DMS114 treated with DMSO at 0.1 percent for 48 hours (cell line): ENCODE results near the gene MED12L.

ENCODE experiments used
- DNase-seq: peaks from one replicate; lab custom pipeline; 2025; ENCODE audit not compliant: unreplicated experiment; lab: John Stamatoyannopoulos, UW

MED12L gene

DNA sequence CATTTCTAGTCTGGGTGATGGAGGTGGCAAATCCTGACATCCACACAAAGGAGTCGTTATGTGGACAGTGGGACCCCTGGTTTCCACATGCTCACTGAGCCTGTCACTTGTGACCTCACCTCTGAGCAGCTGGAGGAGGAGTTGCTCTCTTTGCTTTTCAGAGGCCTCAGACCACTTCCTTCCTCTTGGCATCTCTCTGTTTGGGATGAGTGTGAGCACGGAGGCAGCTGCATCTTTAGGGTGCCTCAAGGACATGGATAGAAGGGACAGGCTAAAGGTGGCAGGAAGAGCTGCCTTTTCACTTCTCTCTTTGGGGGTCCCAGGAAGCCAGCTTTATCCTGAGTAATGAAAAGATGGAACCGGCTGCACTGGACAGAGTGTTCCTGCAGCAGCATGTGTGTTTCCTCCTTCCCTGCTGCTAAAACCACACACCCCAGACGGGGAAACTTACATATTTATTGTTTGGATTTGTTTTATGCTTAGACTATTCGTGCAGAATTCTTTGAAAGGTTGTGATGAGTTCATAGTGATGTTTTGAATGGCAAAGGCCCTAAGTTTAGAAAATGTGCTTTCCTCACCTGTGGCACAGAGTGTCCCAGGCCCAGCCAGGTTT is 85.8 kb downstream of the MED12L start:
- no peak for DNase-seq

DNA sequence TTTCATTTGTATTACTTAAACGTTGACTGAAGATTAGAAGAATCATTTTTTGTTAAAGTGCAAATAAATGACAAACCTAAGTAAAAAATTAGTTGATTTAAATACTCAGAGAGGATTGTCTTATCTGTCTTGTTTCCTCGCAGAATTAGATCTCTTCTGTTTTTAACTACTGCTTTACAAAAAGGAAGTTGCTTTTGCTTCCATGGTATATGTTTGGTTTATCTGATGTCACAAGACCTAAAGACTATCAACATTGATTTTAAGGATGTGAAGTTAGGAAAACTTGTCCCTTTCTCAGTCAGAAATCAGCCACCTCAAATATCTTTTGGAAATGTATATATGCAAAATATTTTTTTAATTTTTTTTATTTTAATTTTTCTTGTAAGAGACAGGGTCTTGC is 88.9 kb downstream of the MED12L start:
- DNase-seq, result no peak

DNA sequence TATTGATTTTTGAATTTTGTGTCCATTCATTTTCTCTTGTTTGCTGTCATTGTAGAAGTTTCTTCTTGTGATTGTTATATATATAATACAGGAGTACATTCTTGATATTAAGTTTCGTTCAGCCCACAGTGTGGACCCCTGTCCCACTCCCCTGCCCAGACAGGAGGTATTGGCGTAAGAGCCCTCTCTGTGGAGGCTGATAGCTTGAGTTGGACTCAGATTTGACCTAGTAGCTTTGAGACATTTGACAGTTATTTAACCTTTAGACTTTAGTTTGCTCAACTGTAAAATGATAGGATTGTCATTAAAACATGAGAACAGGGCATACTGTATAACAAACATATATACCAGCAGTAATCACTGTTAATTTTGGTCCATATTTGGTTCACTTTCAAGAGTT is 90.5 kb downstream of the MED12L start:
- no peak for DNase-seq

DNA sequence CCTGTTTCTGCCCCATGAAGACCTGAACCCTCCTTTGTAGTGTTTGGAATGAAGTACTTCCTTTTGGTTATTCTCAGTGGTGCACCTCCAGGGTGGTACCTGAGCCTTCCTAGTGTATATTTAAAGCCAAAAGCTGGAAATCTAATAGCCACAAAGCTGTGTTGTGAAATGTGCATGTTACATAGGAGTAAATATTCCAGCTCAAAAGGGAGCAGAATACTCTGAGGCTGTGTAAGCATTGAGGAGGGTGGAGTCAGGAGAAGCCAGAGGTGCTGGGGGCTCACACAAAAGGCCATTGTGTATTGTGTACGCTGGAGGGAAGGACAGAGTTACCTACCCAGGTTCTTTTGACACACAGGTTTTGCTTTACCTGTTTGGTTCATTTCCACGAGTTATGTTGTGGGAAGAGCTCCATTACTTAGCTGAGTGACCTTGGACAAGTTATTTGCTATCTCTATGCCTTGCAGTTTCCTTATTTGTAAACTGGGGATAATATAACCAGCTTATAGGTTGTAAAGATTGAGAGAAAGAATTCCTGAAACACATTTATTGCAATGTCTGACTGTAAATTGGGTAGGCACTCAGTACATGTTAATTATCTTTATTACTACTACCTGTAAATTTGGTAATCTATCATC is 92.9 kb downstream of the MED12L start:
- no peak for DNase-seq

DNA sequence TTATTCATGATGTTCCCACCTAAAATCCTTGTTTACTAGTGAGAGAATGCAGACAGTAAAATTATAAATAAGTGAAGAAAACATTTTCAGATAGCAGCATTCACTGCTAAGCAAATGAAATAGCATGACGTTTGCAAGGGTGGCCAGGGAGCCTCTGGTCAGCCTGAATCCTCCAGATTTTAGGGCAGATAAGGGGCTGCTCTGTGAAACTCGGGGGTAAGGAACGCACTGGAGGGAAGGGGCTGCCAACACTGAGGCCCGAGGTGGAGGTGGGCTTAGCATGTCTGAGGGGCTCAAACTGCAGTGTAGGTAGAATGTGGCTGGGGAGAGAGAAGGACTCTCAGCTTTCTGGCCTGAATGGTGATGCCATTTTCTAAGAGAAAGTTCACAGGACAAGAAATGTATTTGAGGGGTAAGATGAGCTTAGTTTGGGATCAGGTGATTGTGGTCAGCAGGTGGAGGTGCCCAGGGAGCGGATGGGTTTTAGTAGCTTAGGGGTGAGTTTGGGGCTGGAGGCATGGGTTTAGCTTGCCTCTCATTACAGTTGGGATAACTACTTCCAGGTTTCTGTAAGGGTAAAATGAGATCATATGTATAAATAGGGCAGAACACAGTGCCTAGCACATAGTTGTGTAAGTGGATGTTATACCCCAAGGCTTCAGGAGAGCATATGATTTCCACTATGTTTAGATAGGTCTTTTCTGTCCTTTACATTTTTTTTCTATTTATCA is 97.0 kb downstream of the MED12L start:
- no peak for DNase-seq

DNA sequence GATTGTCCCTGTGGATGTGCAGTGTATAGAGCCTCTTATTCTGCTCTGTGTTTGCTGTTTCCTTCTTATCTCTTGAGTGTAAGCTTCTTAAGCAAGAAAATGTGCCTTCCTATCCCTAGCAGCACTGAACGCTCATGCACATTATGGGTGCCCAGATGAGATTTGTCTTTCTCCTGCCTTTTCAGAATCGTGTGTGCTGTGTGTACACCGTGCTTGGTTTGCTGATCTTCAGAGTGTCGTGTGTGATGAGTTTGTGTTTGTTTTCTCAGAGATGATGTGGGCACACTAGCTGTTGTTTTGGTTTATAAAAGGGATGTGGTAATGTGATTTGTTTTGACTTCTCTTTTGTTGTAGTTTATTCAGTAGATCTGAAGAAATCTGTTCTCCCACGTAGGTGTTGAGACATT is 97.8 kb downstream of the MED12L start:
- no peak for DNase-seq

DNA sequence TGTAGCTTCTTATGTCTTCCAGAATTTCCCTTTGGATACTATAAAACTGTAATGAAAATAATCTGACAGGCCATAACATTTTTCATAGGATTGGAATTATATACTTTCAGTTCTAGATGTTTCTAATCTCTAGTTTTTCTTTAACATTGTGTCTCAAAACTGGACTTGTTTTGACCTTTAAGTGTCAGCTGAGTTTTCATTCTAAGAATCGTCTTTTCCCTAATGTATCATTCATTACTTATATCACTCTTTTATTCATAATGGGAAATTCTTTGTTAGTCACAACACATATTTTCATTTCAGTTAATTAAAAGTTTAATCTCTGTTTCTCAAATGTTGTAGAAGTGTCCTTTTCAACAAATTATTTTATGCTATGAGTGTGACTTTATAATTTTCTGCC is 105.6 kb downstream of the MED12L start:
- DNase-seq, result no peak

DNA sequence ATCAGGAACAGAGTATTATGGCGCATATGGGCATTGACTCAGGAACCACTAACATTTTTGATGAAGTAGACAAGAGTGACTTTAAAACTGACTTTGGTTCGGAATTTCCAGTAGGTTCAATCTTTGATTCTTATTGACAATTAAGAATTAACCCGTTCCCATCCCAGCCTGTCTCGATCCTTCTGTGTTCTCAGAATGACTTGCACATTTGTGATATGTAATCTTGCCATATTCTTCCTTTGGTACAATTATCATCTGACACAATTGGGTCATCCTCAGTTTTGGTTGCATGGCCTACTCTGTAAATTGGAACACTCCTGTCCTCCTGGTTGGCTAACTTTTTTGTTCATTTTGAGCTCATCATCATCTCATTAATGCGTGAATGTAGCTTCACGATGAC is 107.1 kb downstream of the MED12L start:
- no peak for DNase-seq

DNA sequence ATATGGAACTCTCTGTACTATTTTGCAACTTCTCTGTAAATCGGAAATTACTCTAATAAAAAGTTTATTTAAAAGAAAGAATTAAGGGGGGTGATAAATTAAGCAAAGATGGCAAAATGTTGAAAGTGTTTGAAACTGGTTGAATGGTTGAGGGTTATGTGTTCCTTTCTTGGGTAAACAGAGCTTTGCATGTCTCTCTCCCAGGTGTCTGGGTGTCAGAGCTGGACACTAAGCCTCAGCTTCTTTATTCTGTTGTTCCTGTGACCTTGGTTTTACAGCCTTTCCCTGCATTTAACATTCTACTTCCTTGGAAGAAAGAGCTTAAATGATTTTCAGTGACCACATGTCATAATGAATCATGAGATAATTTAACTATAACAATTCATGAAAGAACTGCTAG is 110.4 kb downstream of the MED12L start:
- no peak for DNase-seq

DNA sequence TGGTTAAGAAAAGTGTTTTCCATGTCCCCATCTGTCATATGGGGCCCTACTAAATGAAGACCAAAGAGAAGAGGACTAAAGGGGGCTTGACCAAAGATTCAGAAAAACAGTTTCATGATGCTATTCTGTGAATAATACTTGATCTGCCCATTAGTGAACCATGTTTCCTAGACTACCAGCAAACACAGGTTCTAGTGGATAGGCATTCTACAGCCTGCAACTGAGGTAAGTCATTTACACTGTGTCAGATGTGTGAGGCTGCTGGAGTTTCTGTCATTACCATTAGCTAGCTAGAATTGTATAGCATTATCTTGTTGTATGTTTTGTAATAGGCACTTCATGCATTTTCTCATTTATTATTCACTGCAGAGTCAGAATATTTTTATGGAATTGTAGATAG is 111.0 kb downstream of the MED12L start:
- no peak for DNase-seq

DNA sequence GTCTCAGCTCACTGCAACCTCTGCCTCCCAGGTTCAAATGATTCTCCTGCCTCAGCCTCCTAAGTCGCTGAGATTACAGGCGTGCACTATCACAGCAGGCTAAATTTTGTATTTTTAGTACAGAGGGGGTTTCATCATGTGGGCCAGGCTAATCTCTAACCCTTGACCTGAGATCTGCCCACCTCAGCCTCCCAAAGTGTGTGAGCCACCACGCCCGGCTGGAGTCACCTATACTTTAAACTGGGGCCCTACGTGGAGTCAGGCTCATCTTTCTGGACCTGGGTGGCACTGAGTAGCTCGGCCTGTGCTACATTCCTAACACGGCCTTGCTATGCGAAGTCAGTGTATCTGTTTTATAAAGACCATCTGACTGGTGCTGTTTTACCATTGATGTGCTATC is 111.8 kb downstream of the MED12L start:
- DNase-seq, result no peak

DNA sequence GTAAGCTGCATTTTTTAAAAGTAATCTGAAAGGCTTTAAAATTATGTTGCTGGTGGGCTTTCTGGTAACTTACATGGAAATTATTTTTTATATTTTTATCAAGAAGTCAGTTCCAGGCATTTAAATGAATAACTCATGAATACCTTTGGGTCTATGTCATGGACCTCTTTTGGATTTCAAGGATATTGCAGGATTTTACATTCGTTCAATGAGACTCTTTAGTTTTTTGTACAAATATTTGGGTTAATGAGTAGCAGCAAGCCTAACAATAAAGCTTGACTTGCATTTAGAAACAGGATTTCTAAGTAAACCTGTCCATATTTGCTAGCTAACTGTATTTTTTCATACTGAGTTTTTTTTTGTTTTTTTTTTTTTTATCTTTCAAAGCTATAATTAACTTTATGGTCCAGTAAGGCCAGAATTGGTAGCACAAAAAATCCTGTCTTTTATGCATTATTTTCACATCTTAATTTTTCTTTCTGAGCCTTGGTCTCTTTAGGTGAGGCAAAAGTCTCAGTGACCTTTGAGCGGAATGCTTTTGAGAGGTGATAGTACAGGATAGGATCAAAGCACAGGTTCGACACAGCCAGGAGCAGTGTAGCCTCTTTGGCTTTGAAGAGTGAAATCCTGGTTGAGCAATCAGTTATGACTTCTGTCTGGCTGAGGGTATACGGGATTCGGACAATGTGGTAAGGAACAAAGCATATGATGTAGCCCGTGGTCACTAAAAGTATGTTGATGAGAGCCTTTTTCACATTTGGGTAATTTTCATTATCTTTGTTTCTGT is 112.7 kb downstream of the MED12L start:
- no peak for DNase-seq

DNA sequence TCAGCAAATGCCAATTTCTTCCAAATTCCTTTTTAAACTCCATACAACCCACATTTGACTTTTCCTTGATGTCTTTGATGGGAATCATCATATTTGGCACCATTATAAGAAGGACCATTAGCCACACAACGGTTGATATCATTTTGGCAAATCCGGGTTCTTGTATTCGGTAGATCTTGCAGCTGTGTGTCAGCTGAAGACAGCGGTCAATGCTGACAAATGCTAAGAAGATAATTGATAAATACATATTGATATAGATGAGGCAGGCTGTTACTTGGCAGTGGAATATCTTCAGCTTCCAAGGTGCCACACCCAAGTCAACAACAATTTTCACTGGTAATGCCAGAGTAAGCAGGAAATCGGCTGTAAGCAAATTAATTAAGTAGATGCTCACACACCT is 113.4 kb downstream of the MED12L start:
- no peak for DNase-seq

DNA sequence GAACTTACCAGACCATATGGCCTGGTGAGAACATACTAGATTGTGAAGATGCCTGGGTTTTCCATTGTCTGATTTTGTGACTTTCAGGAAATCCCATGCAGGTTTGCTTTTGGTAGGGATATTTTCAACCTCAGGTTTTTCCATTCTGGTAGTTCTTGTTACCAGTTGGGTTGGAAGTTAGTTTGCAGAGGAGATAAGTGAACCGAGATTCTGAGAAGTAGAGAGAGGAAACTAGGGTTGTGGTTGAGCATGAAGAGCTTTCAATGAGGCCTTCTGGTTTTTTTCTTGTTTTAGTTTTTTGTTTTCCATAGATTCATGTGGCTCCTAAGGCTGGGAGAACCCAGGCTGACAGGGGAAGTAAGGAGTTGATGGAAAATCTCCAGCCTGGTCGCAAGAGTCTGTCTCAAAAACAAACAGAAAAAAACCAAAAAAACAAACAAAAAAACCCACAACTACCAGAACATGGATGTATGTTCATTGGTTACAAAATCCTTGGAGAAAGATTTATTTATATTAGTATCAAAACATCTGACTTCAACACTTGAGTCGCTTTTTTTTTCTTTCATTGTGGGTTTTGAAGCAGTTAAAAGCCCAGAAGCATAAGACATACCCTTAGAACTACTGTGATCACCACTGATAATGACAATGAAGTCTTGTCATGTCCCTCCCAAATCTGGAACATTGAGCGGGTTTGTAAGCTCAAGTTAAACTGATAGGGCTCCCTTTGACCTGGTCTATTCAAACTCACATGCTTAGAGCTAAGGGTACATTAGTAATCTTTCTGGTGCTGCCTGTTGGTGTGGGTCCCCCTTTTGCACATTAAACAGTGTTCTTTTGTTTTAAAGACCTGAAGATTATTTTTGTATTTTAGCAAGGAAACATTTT is 114.3 kb downstream of the MED12L start:
- no peak for DNase-seq

DNA sequence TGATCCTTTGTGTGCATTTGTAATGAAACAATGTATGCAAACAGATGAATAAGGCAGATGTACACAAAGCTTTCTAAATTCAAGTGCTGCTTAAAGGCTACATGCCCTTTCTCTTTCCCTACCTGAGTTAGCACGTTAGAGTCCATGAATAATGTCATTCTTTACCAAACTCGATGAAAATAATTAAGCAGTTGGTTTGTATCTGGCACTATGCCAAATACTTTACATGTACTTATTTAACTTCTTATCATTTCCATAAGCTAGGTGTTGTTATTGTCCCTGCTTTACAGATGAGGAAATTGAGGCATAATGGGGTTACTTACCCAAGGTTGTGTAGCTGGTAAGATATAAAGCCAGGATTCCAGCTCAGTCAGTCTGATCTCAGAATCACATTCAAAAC is 115.1 kb downstream of the MED12L start:
- DNase-seq, result no peak

DNA sequence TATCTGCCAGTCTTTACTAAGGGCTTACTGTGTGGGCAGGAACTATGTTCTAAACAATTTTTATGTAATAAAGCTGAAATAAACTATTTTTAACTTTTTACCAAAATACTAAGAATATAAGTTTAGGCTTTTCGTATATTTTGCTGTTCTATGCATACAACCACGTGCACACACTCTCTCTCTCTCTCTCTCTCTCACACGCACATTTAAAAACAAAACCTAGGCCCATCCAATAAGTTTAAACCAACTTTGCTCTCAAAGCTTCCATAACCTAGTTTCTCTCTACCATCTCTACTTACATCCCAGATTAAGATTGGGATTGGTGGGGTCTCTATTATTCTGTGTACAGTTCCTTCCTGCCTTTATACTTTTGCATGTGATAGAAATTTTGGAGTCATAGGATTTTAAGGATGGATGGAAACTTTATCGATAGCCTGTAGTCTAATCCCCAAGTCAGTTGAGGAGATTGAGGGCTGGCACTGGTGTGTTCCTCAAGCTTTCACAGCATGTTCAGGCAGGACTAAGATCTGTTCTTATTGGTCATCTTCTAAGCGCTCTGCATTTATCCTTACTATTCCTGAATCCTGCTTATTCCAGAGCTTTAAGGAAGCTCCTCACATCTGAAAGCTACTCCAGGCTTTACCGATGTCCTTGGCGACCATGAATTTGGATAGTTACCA is 115.7 kb downstream of the MED12L start:
- no peak for DNase-seq

DNA sequence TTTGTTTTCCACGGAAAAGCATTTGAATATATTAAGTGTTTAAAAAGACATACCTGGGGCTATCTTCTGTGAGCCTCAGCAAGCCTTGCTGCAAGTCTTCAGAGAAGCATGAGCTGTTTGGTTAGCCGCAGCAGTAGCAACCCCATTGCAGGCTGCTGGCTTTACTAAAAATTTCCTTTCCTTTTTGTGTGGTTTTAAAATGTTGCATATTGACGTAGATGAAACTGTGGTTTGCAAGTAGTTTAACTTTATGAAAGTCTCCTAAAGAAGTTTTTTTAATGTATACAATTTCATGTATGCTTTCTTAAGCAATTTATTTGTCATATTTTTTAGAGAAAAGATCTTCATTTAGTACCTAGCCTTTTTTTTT is 117.6 kb downstream of the MED12L start, which contains the start of gene GPR171:
Gene GPR171 (minus strand): TSS at position 166 of the 370 bp plus-strand sequence. CDS start 3,830 bp downstream, outside the sequence.
- no peak for DNase-seq

DNA sequence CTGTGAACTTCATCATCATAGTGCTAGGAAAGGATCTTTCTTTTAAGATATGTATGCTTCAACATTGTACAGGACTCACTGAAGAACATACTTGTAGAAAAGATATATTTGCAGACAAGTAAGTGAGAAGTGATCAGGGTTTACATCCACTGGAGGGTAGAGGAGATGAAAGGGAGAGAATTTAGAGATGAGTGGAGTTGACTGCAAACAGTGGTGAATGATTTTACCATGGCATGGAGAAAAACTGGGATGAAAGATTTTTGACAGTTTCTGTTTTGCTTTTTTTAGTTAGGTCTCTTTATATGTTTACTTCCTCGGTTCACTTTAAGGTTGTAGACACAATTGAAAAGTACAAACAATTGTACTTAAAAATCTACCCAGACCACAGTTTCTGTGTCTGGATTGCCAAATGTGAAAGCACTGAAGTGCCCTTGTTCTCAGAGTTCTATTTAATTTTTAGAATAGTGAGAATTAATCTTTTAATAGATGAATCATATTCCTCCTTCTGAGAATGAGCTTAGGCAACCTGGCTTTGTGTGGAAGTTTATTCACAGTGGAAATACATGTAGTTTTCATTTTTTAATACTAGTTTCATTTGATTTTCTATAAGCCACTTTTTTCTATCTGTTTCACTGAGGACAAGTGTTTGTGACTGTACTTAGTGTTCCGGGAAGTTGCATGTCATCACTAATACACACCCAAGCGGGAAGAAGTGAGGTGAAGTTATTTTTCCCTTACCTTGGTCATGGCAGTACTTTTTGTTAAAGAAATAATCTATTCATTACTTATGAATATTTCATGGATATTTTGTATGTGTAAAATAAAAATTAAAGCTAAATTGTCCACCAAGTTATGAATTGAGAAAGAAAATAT is 119.3 kb downstream of the MED12L start:
- DNase-seq, result no peak

DNA sequence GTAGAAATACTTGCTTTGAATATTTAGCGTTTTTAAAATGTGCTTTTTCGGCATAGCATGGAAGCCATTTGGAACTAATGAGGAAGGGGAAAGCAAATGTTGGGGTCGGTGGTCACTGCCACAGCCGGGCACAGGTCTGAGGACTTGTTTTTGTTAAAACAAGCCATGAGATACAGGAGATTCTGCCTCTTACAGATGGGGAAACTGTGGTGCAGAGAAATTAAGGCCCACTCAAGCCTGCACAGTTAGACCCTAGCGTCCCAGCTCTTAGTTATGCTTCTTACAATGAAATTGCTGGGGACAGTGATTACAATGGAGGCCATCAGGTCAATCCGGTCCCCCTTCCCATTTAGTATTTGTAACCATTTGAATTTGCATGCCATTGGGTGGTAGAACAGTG is 120.0 kb downstream of the MED12L start:
- DNase-seq, result no peak
